ENCODE measurements around the gene SAMD7. TPM values are rescaled to one million over a fixed set of nuclear protein-coding genes. Genes with fewer than 3 reads are reported as not detected.
A peak's percentile ranks its signal among the peaks of the same experiment; 100 is the strongest.

SAMD7 gene
- polyA plus RNA-seq, 3 donors: not detected

GRCh38 chr3:169948559-169949448 lies 37.4 kb downstream of the SAMD7 start:
- H3K9me3 ChIP-seq (replicated peaks in 1 of 2; ENCODE audit: control insufficient read depth in 1 of 2, insufficient read depth in 1 of 2, low read length in 2 of 2): no peaks in the 10 kb centered on the region
- no peak overlapping the region for H3K4me3 Mint-ChIP-seq
- no peak overlapping the region for H2AFZ ChIP-seq (ENCODE audit: insufficient read depth, low read depth, low read length, poor library complexity, severe bottlenecking)
- H3K36me3 ChIP-seq (replicated peaks in 1 of 2; ENCODE audit: control insufficient read depth in 1 of 2, insufficient read depth in 2 of 2, low read length in 2 of 2): no peaks in the 10 kb centered on the region
- peaks cover 0 to 2% (median 0%) of the 10 kb centered on the region in 3 donors for H3K27me3 Mint-ChIP-seq (ENCODE audit: low read depth in 3 of 3)
- TF ChIP-seq, protein P1, sequence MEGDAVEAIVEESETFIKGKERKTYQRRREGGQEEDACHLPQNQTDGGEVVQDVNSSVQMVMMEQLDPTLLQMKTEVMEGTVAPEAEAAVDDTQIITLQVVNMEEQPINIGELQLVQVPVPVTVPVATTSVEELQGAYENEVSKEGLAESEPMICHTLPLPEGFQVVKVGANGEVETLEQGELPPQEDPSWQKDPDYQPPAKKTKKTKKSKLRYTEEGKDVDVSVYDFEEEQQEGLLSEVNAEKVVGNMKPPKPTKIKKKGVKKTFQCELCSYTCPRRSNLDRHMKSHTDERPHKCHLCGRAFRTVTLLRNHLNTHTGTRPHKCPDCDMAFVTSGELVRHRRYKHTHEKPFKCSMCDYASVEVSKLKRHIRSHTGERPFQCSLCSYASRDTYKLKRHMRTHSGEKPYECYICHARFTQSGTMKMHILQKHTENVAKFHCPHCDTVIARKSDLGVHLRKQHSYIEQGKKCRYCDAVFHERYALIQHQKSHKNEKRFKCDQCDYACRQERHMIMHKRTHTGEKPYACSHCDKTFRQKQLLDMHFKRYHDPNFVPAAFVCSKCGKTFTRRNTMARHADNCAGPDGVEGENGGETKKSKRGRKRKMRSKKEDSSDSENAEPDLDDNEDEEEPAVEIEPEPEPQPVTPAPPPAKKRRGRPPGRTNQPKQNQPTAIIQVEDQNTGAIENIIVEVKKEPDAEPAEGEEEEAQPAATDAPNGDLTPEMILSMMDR (IDR thresholded peaks at IDR 0.05): no peak
- H3K4me3 ChIP-seq (replicated peaks in 1 of 3; ENCODE audit: low read depth in 2 of 3, low read length in 3 of 3): no peak overlapping the region
- peaks cover 39 to 41% of the 10 kb centered on the region in 2 donors for H3K4me1 ChIP-seq (ENCODE audit: control insufficient read depth in 1 of 2, insufficient read depth in 2 of 2, low read length in 2 of 2)
- peaks cover 2 to 3% of the 10 kb centered on the region in 2 donors for H3K36me3 Mint-ChIP-seq
- no peaks in the 10 kb centered on the region for H3K79me2 ChIP-seq (ENCODE audit: insufficient read depth, low read length)
- H4K20me1 ChIP-seq (ENCODE audit: insufficient read depth, low read length): no peaks in the 10 kb centered on the region
- H3K4me2 ChIP-seq (replicated peaks; ENCODE audit: extremely low read depth, low read length, poor library complexity, severe bottlenecking): no peak overlapping the region
- peak overlapping the region in 2 of 7 donors; percentile 20 to 34 for H3K27ac Mint-ChIP-seq
- no peak for DNase-seq
- peaks cover 40% of the 10 kb centered on the region for H3K4me1 Mint-ChIP-seq
- no CpG with 5 or more reads among the region's 2 CpGs for WGBS (ENCODE audit: insufficient coverage)
- peaks cover 0 to 4% (median 0%) of the 10 kb centered on the region in 7 donors for H3K9me3 Mint-ChIP-seq
- no peak overlapping the region for H3K9ac ChIP-seq (ENCODE audit: insufficient read depth, low read length, poor library complexity, severe bottlenecking)
- intact Hi-C loops (cut with micrococcal nuclease): no loop called here
- no peaks in the 10 kb centered on the region for H3K27me3 ChIP-seq (ENCODE audit: control insufficient read depth in 2 of 2, insufficient read depth in 2 of 2, low read length in 2 of 2)
- no peak overlapping the region for H3K27ac ChIP-seq (ENCODE audit: low read depth in 1 of 2, low read length in 2 of 2)

GRCh38 chr3:169952045-169952444 lies 40.7 kb downstream of the SAMD7 start:
- Mint-ChIP-seq H3K9me3 (peaks cover 0 to 6% (median 0%) of the 10 kb centered on the region in 7 donors), H3K27ac (peak overlapping the region; percentile 82 to 99 (median 97)), H3K4me1 (peaks cover 45% of the 10 kb centered on the region), H3K36me3 (peaks cover 2 to 3% of the 10 kb centered on the region in 2 donors), H3K27me3 (ENCODE audit: low read depth in 3 of 3) (no peaks in the 10 kb centered on the region), H3K4me3 (no peak overlapping the region)
- H3K4me3 ChIP-seq (replicated peaks in 1 of 3; ENCODE audit: low read depth in 2 of 3, low read length in 3 of 3): no peak overlapping the region
- DNase-seq: peak; percentile 92 to 100 (median 97)
- no CpG with 5 or more reads among the region's 1 CpG for WGBS (ENCODE audit: insufficient coverage)
- no peaks in the 10 kb centered on the region for H3K9me3 ChIP-seq (replicated peaks in 1 of 2; ENCODE audit: control insufficient read depth in 1 of 2, insufficient read depth in 1 of 2, low read length in 2 of 2)
- TF ChIP-seq, protein P1 (IDR thresholded peaks at IDR 0.05): no peak
- peak overlapping the region; percentile 20 for H2AFZ ChIP-seq (ENCODE audit: insufficient read depth, low read depth, low read length, poor library complexity, severe bottlenecking)
- no peaks in the 10 kb centered on the region for H4K20me1 ChIP-seq (ENCODE audit: insufficient read depth, low read length)
- peak overlapping the region; percentile 74 to 95 for H3K27ac ChIP-seq (ENCODE audit: low read depth in 1 of 2, low read length in 2 of 2)
- H3K36me3 ChIP-seq (replicated peaks in 1 of 2; ENCODE audit: control insufficient read depth in 1 of 2, insufficient read depth in 2 of 2, low read length in 2 of 2): no peaks in the 10 kb centered on the region
- H3K27me3 ChIP-seq (ENCODE audit: control insufficient read depth in 2 of 2, insufficient read depth in 2 of 2, low read length in 2 of 2): no peaks in the 10 kb centered on the region
- peaks cover 38 to 43% of the 10 kb centered on the region in 2 donors for H3K4me1 ChIP-seq (ENCODE audit: control insufficient read depth in 1 of 2, insufficient read depth in 2 of 2, low read length in 2 of 2)
- H3K79me2 ChIP-seq (ENCODE audit: insufficient read depth, low read length): no peaks in the 10 kb centered on the region
- H3K4me2 ChIP-seq (replicated peaks; ENCODE audit: extremely low read depth, low read length, poor library complexity, severe bottlenecking): no peak overlapping the region
- intact Hi-C loops (cut with micrococcal nuclease): no loop called here
- peak overlapping the region; percentile 46 for H3K9ac ChIP-seq (ENCODE audit: insufficient read depth, low read length, poor library complexity, severe bottlenecking)
